CD4-positive, alpha-beta T cell treated with Interleukin-10 for 1 hour (primary cell): ENCODE data around the gene SLC8A1.

Source experiments
- DNase-seq: peaks from one replicate; pipeline ENCODE4 v3.0.0-alpha.2; 2020

SLC8A1 gene

DNA sequence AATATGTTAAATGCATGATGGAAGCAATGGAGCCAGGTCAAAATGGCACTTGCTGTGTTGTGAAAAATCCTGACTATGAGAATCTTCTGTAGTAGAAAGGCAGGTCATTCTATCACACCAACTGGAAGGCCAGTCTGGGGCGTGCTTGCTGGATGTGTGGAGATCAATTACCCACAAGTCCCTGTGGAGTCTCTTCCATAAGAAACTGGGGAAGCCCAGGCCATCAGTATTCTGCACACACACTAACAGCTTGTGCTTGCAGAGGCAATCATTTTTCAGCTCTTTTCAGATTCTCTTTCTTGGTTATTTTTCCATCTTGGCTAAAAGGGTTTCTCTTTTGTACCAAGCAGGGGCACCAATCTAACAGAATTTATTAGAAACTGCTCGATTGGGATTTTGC is 190.8 kb downstream of the SLC8A1 start:
- no peak for DNase-seq

- no peak for DNase-seq
Measured at GRCh38 chr2:40260437-40260836, 191.5 kb downstream of the SLC8A1 start.

DNA sequence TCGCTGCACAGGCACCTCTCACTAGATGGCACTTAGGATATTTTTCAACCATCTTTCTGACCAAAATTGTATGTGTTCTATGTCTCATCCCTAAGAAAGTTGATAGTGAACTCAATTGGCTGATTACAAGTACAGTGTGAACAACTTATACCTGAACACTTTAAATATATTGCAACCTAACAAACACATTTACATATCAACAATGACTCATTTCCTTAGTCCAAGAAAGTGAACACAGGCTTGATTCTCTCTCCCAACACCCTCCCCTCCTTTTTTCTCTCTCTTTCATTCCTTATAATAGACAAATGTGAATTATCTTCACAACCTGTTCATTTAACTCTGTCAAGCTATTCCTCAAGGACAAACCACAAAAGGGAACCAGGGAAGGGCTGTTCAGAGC is 192.0 kb downstream of the SLC8A1 start:
- no peak for DNase-seq

- DNase-seq = no peak
Measured at GRCh38 chr2:40258135-40258457, 193.8 kb downstream of the SLC8A1 start.

DNA sequence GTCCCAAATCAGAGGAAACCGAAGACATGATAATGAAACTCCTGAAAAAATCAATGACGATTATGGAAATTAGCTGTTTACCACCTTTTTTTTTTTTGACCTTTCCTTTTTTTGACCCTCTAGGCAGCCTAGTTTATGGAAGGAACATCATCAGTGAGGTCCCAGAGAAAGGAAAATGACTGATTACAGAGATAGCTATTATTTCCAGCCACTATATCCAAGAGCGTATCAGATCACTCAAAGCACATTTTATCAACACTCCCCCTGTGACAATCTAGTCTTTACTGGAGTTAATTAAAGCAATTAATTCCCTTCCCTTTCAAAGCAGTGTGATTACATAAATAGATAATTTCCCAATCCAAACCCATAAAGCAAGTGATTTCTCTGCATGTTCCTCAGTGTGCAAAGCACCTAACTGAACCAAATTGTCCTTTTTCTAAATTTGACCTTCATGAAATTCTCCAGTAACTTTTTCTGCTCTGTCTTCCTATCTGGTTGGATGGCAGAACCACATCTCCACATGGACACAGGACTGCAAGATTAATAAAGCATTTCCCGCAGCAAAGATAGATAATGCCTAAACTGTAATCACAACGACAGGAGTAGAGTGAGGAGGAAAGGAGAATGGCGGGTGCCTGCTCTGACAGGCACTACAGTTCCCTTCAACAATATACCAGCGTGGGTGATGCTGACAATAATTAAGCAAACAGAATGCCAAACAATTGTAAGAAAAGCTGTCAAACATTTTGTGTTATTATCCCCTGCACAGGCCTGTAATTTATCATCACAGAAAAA is 194.4 kb downstream of the SLC8A1 start:
- no peak for DNase-seq

DNA sequence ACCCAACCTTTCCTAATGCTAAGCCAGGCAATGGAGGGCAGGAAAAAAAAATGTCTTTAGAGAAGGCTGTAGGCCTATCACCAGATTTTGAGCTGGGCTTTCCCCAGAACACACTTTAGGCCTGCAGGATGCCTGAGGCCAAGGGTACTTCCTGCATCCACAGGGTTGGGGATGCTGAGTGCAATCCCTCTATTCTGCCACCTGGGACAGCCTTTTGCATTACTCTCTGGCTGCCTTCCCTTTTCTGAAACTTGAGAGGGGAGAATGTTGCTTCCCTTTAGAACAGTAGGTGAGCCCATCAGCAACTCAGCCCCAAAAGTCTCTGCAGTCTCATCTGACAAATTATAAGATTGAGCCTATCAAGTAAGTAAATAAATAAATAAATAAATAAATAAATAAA is 195.2 kb downstream of the SLC8A1 start:
- no peak for DNase-seq

GRCh38 chr2:40256008-40256407 is 195.9 kb downstream of the SLC8A1 start:
- DNase-seq = no peak

GRCh38 chr2:40255103-40255502 is 196.8 kb downstream of the SLC8A1 start:
- DNase-seq = no peak

DNA sequence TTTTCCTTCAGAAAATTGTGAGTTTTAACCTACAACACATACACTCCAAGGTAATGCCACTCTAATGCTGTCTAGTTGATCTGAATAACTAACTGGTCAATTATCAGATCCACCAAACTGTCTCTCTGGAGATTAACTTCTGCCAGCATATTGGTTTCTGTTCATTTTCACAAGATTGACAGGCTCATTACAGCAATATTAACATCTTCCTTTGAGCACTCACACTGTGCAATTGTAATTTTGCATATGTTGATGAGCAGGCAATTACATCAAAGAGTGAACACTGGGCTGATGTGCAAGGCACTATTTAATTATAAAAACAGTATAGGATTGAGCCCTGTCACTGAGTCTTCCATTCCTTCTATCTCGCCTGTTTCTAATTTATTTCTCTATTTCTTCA is 197.3 kb downstream of the SLC8A1 start:
- no peak for DNase-seq

DNA sequence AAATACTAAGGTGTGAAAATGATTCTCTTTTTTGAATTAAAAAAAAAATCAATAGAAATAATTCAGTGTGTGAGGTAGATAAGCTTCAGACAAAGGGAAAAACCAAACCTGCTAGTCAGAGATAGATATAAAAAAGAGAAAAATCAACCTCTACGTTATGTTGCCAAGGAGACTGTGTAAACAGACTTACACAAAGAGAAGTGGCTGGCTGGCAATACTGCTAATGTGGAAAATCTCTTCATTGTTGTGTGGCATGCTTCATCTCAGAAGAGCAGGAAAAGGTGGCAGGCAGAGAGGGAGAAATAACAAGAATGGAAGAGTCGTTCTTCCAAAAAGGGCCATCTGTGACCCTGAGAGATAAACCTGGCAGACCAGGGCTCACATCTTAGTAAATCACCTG is 200.8 kb downstream of the SLC8A1 start:
- no peak for DNase-seq

- DNase-seq = no peak
Measured at GRCh38 chr2:40249577-40249976, 202.3 kb downstream of the SLC8A1 start.

DNA sequence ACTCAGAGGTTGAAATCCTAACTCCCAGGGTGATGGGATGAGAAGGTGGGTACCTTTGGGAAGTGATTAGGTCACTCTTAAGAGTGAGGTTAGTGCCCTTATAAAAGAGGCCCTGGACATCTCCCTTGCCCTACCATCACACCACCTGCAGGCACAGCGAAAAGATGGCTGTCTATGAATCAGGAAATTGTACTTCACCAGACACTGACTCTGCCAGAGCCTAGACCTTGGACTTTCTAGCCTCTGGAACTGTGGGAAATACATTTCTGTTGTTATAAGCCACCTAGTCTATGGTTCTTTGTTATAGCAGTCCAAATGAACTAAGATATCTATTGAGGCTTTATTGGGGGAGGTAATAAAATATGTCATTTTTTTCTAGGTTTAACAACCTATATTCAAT is 203.6 kb downstream of the SLC8A1 start:
- DNase-seq = no peak

- DNase-seq = no peak
Measured at GRCh38 chr2:40244675-40245074, 207.2 kb downstream of the SLC8A1 start.

DNA sequence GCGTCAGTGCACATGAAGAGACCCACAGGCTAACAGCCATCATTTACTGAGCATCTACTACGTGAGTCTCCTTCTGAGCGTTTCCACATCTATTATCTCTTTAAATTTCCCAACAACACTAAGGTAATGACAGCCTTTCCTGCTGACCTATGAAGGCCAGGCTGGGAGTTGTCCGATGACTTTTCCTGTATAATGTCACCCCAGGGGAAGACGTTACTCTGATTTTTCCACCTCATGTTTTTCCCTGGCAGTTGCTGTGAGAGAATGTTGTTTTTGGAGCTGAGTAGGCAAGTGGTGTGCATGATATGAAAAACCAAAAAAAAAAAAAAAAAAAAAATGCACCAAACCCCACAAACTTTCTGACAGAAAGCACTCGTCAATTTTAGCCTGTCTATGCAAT is 207.6 kb downstream of the SLC8A1 start:
- no peak for DNase-seq

DNA sequence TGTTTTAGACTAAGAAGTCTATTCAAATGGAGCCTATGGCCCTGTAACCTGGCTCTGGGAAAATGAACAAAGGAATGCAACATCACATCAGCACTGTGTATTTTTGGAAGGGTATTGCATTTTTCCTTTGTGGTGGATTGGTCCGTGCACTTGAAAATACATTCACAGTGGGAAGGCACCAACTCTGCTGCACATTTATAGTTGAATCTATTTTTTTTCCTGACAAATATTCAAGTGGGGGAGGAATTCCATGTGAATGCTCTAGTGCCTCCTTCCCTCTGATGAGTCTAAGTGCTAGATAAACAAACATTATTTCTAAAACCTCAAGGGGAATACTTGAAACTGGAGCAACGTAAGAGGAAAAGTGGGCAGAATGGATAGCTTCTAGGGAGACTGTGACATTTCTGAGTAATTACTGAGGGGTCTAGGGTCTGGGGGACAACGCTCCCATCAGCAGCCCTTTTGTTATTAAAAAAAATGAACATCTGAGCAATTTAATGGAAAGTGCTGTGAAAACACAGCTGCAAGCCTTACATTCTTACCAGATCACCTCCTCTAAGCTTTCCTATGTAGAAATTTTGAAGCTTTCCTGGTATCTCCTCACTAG is 208.2 kb downstream of the SLC8A1 start:
- no peak for DNase-seq

- DNase-seq = no peak
Measured at GRCh38 chr2:40242315-40242714, 209.6 kb downstream of the SLC8A1 start.

- DNase-seq = no peak
Measured at GRCh38 chr2:40240070-40240469, 211.8 kb downstream of the SLC8A1 start.

- DNase-seq = no peak
Measured at GRCh38 chr2:40230707-40231432, 221.0 kb downstream of the SLC8A1 start.

GRCh38 chr2:40230186-40230585 is 221.7 kb downstream of the SLC8A1 start:
- no peak for DNase-seq

GRCh38 chr2:40228310-40228709 is 223.6 kb downstream of the SLC8A1 start:
- DNase-seq = no peak

GRCh38 chr2:40227210-40227609 is 224.7 kb downstream of the SLC8A1 start:
- no peak for DNase-seq

- DNase-seq = no peak
Measured at GRCh38 chr2:40226637-40227036, 225.3 kb downstream of the SLC8A1 start.

DNA sequence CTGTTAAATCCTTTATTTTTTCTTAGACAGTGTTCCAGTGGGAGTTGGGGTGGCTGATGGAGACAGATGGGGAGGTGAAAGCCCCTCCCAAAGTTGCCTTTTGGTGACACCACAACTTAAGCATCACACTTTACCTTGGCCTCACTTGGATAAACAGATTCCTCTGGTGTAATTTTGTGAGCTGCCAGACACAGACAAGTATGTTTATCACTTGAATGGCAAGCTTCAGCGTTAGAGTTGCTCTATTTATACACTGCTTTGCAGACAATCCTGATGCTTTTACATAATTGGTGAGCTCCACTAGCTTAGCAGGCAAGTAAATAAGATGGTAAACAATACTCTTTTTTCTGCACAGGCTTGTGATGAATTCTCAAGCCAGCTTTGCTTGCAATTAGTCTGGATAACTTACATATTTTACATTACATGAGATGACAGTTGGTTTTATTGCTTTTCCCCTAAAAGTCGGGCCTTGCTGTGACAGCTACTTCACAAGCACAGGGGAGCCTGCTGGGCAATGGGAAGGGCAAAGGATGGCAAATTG is 226.2 kb downstream of the SLC8A1 start:
- DNase-seq = no peak

DNA sequence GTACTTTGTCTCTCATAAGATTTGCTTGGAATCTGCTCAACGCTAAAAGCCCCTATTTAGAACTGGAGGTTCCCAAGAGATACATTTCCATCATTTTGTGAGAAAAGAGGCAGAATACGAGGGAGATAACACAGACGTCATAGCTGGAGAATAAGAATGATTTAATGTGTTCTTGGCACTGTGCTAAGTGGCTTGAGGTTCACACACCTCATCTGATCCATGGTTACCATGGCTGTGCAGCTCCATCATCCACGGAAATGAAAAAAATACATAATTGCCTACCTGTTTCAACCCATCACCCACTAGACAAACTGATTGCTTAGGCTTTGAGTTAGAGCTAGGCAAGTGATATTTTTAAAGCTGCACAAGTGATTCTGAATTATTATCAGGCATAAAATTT is 227.6 kb downstream of the SLC8A1 start:
- no peak for DNase-seq
